ENCODE data around the gene FOXO3. TPM values are rescaled to one million over a fixed set of nuclear protein-coding genes. Genes with fewer than 3 reads are reported as not detected.

The FOXO3 gene
- total and polyA plus RNA-seq, 9 donors = 33.4 to 94.8 (median 70.0) TPM

DNA sequence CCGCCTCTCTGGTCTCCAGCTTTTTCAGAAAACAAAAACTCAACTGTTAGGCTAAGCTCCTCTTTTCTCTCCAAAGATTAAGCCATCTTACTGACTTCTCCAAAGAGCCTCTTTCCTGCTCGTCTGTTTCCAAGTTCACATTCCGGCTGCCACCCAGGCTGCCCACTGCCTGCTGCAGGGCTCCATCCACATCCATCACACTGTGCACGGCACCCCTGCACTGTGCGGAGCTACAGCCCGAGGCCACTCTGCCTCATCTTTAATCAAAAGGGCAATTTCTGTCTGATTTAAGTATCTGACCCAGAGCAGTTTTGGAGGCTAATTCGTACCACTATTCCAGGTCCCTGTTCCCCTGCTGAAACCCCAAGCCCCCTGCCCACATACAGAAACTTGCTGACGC, 145.9 kb downstream of the FOXO3 start:
- Histone ChIP-seq H3K9me3 (no peaks in the 10 kb centered on the region), H3K4me1 (ENCODE audit: insufficient read depth) (peaks cover 11% of the 10 kb centered on the region), H3K27ac (no peak overlapping the region), H3K4me3 (no peak overlapping the region), H3K27me3 (no peaks in the 10 kb centered on the region), H3K36me3 (no peaks in the 10 kb centered on the region)
- DNase-seq = no peak
- no peak for TF ChIP-seq EP300 (IDR thresholded peaks at IDR 0.05)
- TF ChIP-seq CTCF (IDR thresholded peaks at IDR 0.05) = no peak
- TF ChIP-seq POLR2A (IDR thresholded peaks at IDR 0.05) = no peak
- intact Hi-C loops (cut with DNase I) = no loop called here
- WGBS, 3 donors = 93 to 95% (median 93%) methylated on average over 8 of the region's 8 CpGs

GRCh38 chr6:108707328-108707976, 146.7 kb downstream of the FOXO3 start:
- no peaks in the 10 kb centered on the region for H3K36me3 ChIP-seq
- intact Hi-C loops (cut with DNase I) = no loop called here
- 65 to 71% (median 69%) methylated on average over 8 of the region's 8 CpGs for WGBS, 3 donors
- no peaks in the 10 kb centered on the region for H3K9me3 ChIP-seq
- H3K4me3 ChIP-seq = no peak overlapping the region
- TF ChIP-seq POLR2A (IDR thresholded peaks at IDR 0.05) (no peak), CTCF (IDR thresholded peaks at IDR 0.05) (no peak), EP300 (IDR thresholded peaks at IDR 0.05) (no peak)
- no peaks in the 10 kb centered on the region for H3K27me3 ChIP-seq
- peak in 1 of 5 donors; percentile 34 for DNase-seq
- no peak overlapping the region for H3K27ac ChIP-seq
- H3K4me1 ChIP-seq (ENCODE audit: insufficient read depth) = peaks cover 11% of the 10 kb centered on the region

GRCh38 chr6:108710030-108710429, 149.3 kb downstream of the FOXO3 start:
- H3K9me3 ChIP-seq = no peaks in the 10 kb centered on the region
- H3K36me3 ChIP-seq = no peaks in the 10 kb centered on the region
- intact Hi-C loops (cut with DNase I) = no loop called here
- H3K4me3 ChIP-seq = no peak overlapping the region
- no peak for DNase-seq
- no peaks in the 10 kb centered on the region for H3K27me3 ChIP-seq
- H3K27ac ChIP-seq = no peak overlapping the region
- H3K4me1 ChIP-seq (ENCODE audit: insufficient read depth) = peaks cover 20% of the 10 kb centered on the region
- 53 to 66% (median 53%) methylated on average over 4 of the region's 4 CpGs for WGBS, 3 donors
- no peak for TF ChIP-seq POLR2A (IDR thresholded peaks at IDR 0.05)
- TF ChIP-seq CTCF (IDR thresholded peaks at IDR 0.05) = no peak
- no peak for TF ChIP-seq EP300 (IDR thresholded peaks at IDR 0.05)

GRCh38 chr6:108710551-108710950, 149.8 kb downstream of the FOXO3 start:
- TF ChIP-seq EP300 (IDR thresholded peaks at IDR 0.05) (no peak), CTCF (IDR thresholded peaks at IDR 0.05) (no peak), POLR2A (IDR thresholded peaks at IDR 0.05) (no peak)
- Histone ChIP-seq H3K4me3 (no peak overlapping the region), H3K4me1 (ENCODE audit: insufficient read depth) (peaks cover 20% of the 10 kb centered on the region), H3K27me3 (no peaks in the 10 kb centered on the region), H3K9me3 (no peaks in the 10 kb centered on the region), H3K27ac (no peak overlapping the region), H3K36me3 (no peaks in the 10 kb centered on the region)
- no peak for DNase-seq
- intact Hi-C loops (cut with DNase I) = no loop called here
- 62 to 80% (median 71%) methylated on average over 7 of the region's 7 CpGs for WGBS, 3 donors
